NCI-H2227 treated with DMSO at 0.1 percent for 48 hours (cell line): Measurements from ENCODE around the gene FAM50B.
"Not testable (repeated sequence)": the region's sequence is repeated elsewhere in the genome, so short reads cannot be mapped to it uniquely, and the experiment has no call there.

Source experiments
- DNase-seq: peaks from one replicate; lab custom pipeline; 2025; lab: John Stamatoyannopoulos, UW

FAM50B gene

GRCh38 chr6:3849681-3850450 lies 693 bp downstream of the FAM50B start:
- no peak for DNase-seq

DNA sequence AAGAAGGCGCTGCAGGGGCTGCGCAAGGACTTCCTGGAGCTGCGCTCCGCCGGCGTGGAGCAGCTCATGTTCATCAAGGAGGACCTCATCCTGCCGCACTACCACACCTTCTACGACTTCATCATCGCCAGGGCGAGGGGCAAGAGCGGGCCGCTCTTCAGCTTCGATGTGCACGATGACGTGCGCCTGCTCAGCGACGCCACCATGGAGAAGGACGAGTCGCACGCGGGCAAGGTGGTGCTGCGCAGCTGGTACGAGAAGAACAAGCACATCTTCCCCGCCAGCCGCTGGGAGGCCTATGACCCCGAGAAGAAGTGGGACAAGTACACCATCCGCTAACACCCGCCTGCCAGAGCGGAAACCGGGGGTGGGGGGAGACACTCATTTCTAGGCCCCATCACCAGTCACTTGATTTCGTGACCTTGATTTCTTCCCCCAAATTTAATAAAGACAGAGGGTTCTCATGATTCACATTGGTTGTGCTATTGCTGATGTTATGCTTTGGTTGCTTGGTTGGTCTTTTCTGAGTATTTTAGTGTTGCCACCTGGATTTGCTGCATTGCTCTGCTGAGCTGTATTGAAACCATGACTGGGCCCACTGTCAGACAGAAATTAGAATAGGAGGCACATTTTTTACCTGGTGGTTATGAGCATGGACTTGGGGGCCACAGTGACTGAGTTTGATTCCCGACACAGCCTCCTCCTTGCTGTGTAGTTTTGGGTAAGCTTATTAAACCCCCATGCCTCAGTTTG lies 1.5 kb downstream of the FAM50B start:
- no peak for DNase-seq

DNA sequence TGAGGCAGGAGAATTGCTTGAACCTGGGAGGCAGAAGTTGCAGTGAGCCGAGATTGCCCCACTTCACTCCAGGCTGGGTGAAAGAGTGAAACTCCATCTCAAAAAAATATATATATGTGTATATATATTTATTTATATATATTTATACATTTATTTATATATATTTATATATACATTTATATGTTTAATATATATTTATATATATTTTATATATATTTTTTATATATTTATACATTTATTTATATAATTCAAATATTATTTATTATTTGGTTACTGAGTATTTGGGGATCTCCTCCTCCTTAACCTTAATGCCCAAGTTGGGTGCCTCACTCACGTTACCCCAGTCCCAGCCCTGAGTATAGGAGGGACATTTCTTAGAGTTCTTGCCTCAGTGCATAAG lies 2.7 kb downstream of the FAM50B start:
- no peak for DNase-seq

- DNase-seq, result no peak
Observed at GRCh38 chr6:3852391-3852790, 3.2 kb downstream of the FAM50B start.

- DNase-seq, result no peak
Observed at GRCh38 chr6:3855866-3856265, 6.7 kb downstream of the FAM50B start.

GRCh38 chr6:3856576-3856975 lies 7.4 kb downstream of the FAM50B start:
- DNase-seq, result no peak

- no peak for DNase-seq
Observed at GRCh38 chr6:3857468-3858456, 8.6 kb downstream of the FAM50B start.

DNA sequence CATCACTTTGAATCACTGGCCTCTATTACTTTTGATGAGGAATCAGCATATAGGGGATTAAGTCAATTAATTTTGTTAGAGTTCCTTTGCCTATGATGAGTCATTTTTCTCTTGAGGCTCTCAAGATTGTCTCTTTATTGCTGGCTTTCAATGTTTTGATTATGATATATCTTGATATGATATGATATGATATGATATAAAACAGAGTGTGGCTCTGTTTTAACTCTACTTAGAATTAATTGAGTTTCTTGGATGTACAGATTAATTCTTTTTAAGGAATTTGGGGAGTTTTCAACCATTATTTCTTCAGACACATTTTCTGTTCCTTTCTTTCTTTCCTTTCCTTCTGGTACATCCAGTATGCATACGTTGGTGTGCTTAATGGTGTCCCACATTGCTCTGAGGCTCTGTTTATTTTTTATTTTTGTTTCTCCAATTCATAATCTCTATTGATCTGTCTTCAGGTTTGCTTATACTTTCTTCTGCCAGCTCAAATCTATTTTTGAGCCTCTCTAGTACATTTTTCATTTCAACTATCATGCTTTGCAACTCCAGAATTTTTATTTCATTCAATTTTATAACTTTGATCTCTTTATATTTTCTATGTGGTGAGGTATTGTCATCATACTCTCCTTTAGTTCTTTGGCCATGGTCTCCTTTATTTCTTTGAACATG lies 10.8 kb downstream of the FAM50B start:
- no peak for DNase-seq

DNA sequence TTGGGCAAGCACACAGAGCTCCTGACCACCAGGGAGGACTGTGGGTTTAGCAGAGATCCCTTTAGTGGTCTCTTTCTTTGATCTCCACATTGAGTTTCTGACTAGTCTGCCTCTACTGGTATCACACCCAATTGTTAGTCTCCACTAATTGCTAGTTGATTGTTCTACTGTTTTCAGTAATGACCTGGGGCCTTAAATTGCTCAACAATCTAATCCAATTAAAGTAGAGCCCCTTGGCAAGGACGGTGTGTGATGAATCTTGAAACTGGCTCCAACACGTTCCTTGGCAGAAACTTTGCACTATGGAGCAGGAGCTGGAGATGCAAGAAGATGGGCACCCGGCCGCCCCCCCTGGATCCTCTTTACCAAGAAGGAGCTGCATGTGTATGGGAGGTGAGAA lies 12.3 kb downstream of the FAM50B start:
- DNase-seq, result no peak

GRCh38 chr6:3862038-3862437 lies 12.9 kb downstream of the FAM50B start:
- DNase-seq, result no peak

GRCh38 chr6:3863322-3863721 lies 14.1 kb downstream of the FAM50B start:
- not testable (repeated sequence) for DNase-seq

GRCh38 chr6:3865463-3865862 lies 16.3 kb downstream of the FAM50B start:
- no peak for DNase-seq

DNA sequence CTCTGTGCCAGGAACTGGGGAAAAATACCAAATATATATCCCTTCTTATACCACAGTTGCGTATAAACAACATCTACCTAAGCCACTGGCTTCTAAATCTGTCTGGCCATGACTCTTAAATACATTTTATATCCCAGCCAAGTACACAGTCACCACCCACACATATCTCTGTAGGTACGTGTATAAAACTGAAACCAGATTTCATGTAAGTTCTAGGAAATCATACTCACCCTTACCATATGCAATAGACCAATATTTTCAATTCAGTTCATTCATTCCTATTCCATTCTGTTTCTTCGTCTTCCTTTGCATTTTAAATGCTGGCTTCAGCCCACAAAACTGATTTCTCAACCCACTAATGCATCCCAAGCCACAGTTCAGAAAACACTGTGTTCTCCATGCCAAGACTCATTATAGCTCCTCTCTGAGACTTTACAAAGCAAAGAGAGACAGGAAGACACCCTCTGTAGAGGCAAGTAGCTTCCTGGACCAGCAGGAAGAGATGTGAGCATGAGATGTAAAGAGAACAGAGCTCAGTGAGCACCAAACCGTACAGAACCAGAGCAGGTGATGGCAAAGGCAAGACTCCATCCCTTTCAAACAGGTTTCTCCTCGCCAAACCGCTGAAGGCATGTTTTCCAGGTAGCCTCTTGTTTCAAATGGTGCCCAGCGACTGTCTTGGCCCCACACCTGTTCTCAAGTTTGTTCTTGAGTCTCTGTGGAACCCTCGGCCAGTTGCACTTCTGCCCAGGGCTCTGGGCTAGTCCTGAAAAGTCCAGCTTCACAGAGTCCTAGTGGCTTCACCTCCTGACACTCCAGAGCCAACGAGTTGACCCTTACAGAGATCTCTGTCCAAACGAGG lies 18.7 kb downstream of the FAM50B start:
- no peak for DNase-seq

- no peak for DNase-seq
Observed at GRCh38 chr6:3868544-3868943, 19.4 kb downstream of the FAM50B start.

DNA sequence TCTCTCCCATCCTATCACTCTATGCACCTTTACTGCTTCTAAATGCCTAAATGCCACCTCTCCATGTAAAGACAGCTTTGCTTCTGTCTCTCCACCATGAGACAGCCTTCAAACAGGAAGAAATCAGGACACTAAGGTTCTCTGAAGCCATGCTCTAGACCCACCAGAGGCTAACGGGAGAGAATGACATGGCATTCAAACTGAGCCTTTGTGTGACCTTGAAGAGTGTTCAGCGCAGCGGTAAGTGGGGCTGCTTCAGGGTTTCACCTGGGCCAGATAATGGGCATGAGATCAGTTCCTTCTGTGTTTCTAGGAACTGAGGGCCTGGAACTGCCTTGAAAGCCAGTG lies 20.1 kb downstream of the FAM50B start:
- DNase-seq, result no peak

DNA sequence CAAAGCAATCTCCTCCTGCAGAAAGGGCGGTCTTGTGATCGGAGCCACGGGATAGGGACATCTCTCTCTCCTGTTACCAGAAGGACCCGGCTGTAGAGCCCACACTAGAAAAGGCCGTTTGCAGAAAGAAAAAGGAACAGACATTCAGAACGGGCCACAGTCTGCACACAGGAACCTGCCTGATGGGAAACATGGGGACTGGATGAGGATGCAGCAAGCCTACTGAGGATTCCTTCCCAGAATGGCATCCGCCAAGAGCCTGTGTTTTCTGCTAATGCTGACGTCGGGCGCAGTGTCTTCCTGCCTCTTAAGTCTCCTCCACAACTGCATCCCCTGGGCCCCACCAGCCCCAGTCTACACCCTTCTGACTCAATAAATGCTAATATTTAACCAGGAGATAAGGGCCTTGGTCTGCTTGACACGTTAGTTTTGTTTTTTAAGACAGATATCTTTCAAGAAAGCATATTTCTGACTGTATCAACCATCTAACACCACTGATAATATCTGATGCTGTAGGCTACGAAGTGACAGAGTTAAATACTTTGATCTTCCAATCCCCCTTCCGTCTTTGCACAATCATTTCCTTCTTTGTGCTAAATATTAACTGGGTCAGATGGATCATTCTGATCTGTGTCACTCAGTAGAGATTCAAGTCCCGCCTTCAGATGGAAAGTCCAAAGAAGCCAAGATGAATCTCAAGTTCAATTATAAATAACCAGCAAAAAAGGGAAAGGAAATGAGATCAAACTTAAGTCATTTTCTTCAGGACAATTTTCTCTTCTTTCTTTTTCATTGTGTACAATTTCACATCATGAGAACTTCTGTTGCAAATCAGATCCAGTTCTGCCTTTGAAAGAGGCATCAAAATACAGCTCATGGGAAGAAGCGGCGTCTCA lies 20.7 kb downstream of the FAM50B start:
- DNase-seq, result no peak

GRCh38 chr6:3870528-3870925 lies 21.4 kb downstream of the FAM50B start:
- no peak for DNase-seq

GRCh38 chr6:3871515-3871914 lies 22.3 kb downstream of the FAM50B start:
- no peak for DNase-seq

GRCh38 chr6:3871939-3872338 lies 22.8 kb downstream of the FAM50B start:
- no peak for DNase-seq

- no peak for DNase-seq
Observed at GRCh38 chr6:3872370-3872854, 23.2 kb downstream of the FAM50B start.
